Nephron (organoid): Measurements from ENCODE around the gene TMTC1.

Experiments
- H3K27ac Mint-ChIP-seq, 3 experiments: 2 replicates each; pipeline ENCODE4 v1.8.0; 2020; ENCODE audit warnings: mixed read lengths in 3 of 3, mild to moderate bottlenecking in 2 of 3, moderate library complexity in 1 of 3
- H3K27me3 Mint-ChIP-seq: 2 replicates; pipeline ENCODE4 v1.8.0; 2021; ENCODE audit warnings: low read depth, mild to moderate bottlenecking, moderate library complexity, mixed read lengths
- H3K36me3 Mint-ChIP-seq: 2 replicates; pipeline ENCODE4 v1.8.0; 2020; ENCODE audit warnings: low read depth, mixed read lengths
- H3K4me1 Mint-ChIP-seq: 2 replicates; pipeline ENCODE4 v1.8.0; 2020; ENCODE audit warnings: mixed read lengths
- H3K4me3 Mint-ChIP-seq, 3 experiments: 2 replicates each; pipeline ENCODE4 v1.8.0; 2020; ENCODE audit warnings: mild to moderate bottlenecking in 3 of 3, mixed read lengths in 3 of 3, moderate library complexity in 2 of 3
- H3K9me3 Mint-ChIP-seq: 2 replicates; pipeline ENCODE4 v1.8.0; 2020; ENCODE audit warnings: mixed read lengths
- TF ChIP-seq, protein P1 (sequence below), 3 experiments: fragments of 200-600 bp; sonication (generic); IDR thresholded peaks; one replicate each; pipeline ENCODE4 v1.5.0; 2021; ENCODE audit warnings: antibody characterized with exemption in 3 of 3; ENCODE audit not compliant: unreplicated experiment in 3 of 3

The TMTC1 gene

DNA sequence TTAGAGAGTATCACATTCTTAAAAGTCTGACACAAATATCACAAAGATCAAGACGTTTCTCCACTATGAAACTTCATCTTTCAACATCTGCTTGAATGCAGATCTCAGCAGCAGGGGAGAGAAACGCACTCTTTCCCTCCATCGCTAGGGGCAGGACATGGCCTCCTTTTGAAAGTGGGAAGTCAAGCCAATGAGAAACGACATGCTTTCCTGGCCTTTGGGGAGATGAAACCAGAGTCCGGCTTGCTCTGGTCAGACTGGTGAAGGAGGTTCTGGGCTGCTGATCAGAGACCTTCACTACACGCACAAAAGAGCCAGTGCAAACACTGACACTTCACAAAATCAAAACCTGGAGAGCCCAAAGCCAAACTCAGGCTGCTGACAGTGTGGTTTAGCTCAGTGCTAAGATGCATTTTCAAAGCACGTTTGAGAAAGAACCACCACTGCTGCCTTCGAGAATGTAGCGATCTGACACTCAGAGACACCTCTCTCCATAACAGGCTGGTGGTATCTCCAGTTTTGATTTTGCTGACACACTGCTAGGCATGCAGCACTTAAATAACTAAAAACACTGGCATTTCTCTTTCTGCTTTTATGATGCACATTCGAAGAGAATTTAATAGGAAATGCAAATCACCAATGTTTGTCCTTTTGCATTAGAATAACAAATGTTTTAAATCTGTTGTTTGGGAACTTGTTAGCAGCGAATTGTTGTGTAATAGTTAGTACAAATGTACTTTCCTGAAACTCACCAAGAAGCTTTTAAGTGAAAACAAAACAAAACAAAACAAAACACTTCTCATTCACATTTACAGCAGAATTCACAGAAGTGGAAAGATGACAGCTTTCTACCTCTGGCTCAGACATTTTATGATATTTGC is 192.4 kb downstream of the TMTC1 start:
- TF ChIP-seq, protein P1, sequence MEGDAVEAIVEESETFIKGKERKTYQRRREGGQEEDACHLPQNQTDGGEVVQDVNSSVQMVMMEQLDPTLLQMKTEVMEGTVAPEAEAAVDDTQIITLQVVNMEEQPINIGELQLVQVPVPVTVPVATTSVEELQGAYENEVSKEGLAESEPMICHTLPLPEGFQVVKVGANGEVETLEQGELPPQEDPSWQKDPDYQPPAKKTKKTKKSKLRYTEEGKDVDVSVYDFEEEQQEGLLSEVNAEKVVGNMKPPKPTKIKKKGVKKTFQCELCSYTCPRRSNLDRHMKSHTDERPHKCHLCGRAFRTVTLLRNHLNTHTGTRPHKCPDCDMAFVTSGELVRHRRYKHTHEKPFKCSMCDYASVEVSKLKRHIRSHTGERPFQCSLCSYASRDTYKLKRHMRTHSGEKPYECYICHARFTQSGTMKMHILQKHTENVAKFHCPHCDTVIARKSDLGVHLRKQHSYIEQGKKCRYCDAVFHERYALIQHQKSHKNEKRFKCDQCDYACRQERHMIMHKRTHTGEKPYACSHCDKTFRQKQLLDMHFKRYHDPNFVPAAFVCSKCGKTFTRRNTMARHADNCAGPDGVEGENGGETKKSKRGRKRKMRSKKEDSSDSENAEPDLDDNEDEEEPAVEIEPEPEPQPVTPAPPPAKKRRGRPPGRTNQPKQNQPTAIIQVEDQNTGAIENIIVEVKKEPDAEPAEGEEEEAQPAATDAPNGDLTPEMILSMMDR (IDR thresholded peaks at IDR 0.05; ENCODE audit: unreplicated experiment in 3 of 3), result peak; percentile 36 to 51 (median 48)
- peaks cover 30% of the 10 kb centered on the region for H3K4me1 Mint-ChIP-seq

DNA sequence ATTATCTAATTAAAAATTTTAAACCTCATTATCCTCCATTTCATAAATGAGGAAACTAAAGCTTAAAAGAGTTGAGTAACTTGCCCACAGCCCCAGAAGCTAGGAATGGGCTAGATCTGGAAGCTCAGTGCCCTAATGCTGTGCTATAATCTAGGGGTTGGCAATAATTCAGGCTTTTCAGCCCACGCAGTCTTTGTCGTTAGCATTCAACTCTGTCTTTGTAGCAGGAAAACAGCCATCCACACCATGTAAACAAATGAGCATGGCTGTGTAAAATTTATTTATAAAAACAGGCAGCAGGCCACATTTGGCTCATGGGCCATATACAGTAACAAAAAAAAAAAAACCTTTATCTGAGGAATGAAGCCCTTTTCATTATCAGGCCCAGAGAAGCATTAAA is 193.9 kb downstream of the TMTC1 start:
- H3K4me3 Mint-ChIP-seq, result peak overlapping the region in 1 of 3 experiments; percentile 29
- no peaks in the 10 kb centered on the region for H3K36me3 Mint-ChIP-seq
- H3K27me3 Mint-ChIP-seq, result no peaks in the 10 kb centered on the region
- peaks cover 30% of the 10 kb centered on the region for H3K4me1 Mint-ChIP-seq
- TF ChIP-seq, protein P1 (IDR thresholded peaks at IDR 0.05; ENCODE audit: unreplicated experiment in 3 of 3), result no peak
- H3K9me3 Mint-ChIP-seq, result no peaks in the 10 kb centered on the region
- peak overlapping the region; percentile 58 to 93 (median 92) for H3K27ac Mint-ChIP-seq

More for the DNA sequence above, 192.4 kb downstream of the TMTC1 start:
- H3K27ac Mint-ChIP-seq, result peak overlapping the region; percentile 56 to 68 (median 60)
- H3K27me3 Mint-ChIP-seq, result no peaks in the 10 kb centered on the region
- no peaks in the 10 kb centered on the region for H3K9me3 Mint-ChIP-seq
- H3K4me3 Mint-ChIP-seq, result peak overlapping the region in 1 of 3 experiments; percentile 24
- peaks cover 7% of the 10 kb centered on the region for H3K36me3 Mint-ChIP-seq

DNA sequence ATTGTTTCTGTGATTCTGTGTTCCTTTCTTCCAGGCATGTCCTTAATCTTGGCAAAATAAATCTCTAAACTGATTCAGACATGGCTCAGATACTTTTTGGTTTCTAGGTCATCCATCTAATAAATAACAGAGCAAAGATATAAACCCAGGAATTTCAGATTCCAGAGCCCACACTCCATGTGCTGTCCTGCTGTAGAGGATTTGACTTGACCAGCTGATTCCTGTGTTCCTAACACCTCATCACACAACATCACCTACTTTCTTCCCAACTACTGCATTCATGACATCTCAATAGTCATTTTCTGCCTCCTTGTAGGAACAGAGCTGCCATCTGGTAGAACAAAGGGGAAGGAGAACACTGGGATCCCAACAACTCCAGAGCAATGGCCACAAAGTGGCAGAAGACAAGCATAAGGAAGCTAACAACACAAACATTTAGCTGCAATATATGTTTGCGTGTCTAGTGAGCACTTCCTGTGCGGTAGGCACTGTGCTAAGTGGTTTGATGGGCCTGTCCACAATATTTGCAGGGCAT is 194.4 kb downstream of the TMTC1 start:
- Mint-ChIP-seq H3K27ac (peak overlapping the region in 2 of 3 experiments; percentile 66 to 92), H3K9me3 (no peaks in the 10 kb centered on the region), H3K4me3 (no peak overlapping the region), H3K27me3 (no peaks in the 10 kb centered on the region), H3K36me3 (no peaks in the 10 kb centered on the region), H3K4me1 (peaks cover 30% of the 10 kb centered on the region)
- TF ChIP-seq, protein P1 (IDR thresholded peaks at IDR 0.05; ENCODE audit: unreplicated experiment in 3 of 3), result no peak

DNA sequence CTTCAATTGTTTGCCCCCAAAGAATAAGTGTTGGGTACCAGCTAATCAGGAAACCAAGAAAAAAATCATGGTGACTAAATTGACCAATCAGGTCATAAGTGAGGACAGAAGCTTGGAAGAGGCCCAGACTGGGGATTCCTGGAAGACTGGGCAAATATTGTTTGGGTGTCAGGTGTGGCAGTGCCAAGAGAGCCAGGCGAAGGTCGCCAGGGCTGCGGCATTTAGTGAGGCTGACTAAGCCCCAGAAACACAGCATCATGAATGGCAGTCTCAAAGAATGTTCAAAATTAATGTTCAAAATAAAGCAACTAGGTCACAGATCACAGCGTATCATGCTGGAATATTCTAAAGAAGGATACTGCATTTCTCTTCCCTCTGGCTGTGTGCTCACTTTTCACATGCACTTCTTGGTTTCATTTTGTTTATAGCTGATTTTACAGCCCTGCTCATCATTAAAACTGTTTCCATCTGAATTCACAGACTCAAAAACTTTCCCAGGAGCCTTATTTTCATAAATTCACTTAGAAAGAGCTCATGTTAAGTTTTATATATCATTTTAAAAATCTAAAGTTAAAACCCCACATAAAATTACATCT is 201.0 kb downstream of the TMTC1 start:
- H3K27ac Mint-ChIP-seq, result peak overlapping the region in 1 of 3 experiments; percentile 55
- H3K27me3 Mint-ChIP-seq, result no peaks in the 10 kb centered on the region
- peaks cover 36% of the 10 kb centered on the region for H3K4me1 Mint-ChIP-seq
- H3K9me3 Mint-ChIP-seq, result no peaks in the 10 kb centered on the region
- TF ChIP-seq, protein P1 (IDR thresholded peaks at IDR 0.05; ENCODE audit: unreplicated experiment in 3 of 3), result no peak
- H3K36me3 Mint-ChIP-seq, result no peaks in the 10 kb centered on the region
- no peak overlapping the region for H3K4me3 Mint-ChIP-seq

DNA sequence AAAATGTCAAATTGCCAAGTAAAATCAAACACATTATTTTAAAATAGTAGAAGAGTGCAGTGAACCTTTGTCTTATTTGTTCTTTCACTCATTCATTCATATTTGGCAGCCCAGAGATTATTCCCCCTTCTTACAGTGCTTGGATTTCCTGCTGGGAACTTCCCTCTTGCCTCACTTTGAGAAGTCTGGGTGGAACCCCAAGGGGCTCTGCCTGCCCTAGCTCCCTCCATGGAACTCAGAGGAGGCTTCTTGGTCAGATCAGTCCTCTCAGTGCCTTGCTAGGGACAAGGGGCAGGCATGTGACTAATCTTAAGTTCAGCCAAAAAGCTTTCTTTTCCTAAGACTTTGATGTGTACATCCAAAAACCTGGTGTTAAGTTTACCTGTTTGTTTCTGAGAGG is 201.6 kb downstream of the TMTC1 start:
- H3K27me3 Mint-ChIP-seq, result no peaks in the 10 kb centered on the region
- H3K4me1 Mint-ChIP-seq, result peaks cover 36% of the 10 kb centered on the region
- TF ChIP-seq, protein P1 (IDR thresholded peaks at IDR 0.05; ENCODE audit: unreplicated experiment in 3 of 3), result no peak
- H3K4me3 Mint-ChIP-seq, result no peak overlapping the region
- H3K36me3 Mint-ChIP-seq, result no peaks in the 10 kb centered on the region
- peak overlapping the region in 1 of 3 experiments; percentile 56 for H3K27ac Mint-ChIP-seq
- no peaks in the 10 kb centered on the region for H3K9me3 Mint-ChIP-seq
